ENCODE measurements around the gene PRPH2. TPM values are rescaled to one million over a fixed set of nuclear protein-coding genes. Genes with fewer than 3 reads are reported as not detected.
"Not testable (repeated sequence)": the region's sequence is repeated elsewhere in the genome, so short reads cannot be mapped to it uniquely, and the experiment has no call there.

Gene PRPH2
- polyA plus RNA-seq, 1 donor from 2014 or later: not detected

DNA sequence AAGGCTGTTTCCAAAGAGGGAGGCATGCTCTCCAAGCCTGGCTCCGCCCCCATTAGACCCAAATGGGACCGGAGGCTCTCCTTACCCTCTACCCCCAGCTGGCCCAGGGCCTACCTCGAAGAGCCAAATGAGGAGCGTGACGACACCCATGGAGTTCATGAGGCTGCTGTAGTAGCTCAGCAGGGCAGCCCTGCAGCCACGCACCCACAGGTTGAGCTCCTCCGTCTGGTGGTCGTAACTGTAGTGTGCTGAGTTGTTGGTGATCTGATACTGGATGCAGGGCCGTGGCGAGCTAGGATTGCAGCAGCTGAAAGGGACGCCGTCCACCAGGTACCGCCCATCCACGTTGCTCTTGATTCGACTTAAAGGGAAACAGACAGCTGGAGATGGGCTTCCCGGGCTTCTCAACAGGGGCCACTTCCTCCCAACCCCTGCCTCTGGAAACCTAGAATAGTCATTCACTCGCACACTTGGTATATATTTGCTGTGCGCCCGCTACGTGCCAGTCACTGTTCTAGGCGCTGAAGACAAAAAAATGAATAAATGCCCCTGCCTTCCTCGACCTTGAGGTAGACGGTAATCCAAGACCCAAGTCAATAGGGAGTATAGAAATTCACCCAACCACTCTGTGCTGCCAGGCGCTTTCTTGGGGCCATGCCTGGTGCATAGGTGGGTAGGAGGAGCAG lies 18.0 kb downstream of the PRPH2 start:
- Histone ChIP-seq H3K9me2 (ENCODE audit: insufficient read depth, low read length) (no peaks in the 10 kb centered on the region), H3F3A (ENCODE audit: insufficient read depth, low read length, poor library complexity, severe bottlenecking) (no peaks in the 10 kb centered on the region), H3K27me3 (ENCODE audit: insufficient read depth, low read depth, low read length) (no peaks in the 10 kb centered on the region), H2AFZ (ENCODE audit: low read depth, low read length) (no peak overlapping the region), H3K4me3 (ENCODE audit: low read length) (no peak overlapping the region), H4K20me1 (ENCODE audit: insufficient read depth) (no peaks in the 10 kb centered on the region), H3K27ac (ENCODE audit: low read length) (no peak overlapping the region), H3K9ac (ENCODE audit: low read length) (no peak overlapping the region), H3K9me3 (ENCODE audit: low read length) (no peaks in the 10 kb centered on the region), H3K4me2 (ENCODE audit: low read length) (no peak overlapping the region), H3K36me3 (ENCODE audit: insufficient read depth, low read length) (no peaks in the 10 kb centered on the region), H3K79me2 (replicated peaks; ENCODE audit: insufficient read depth, low read length) (no peaks in the 10 kb centered on the region)
- no peak for TF ChIP-seq MXI1 (conservative IDR thresholded peaks at IDR 0.05; ENCODE audit: poor library complexity, severe bottlenecking)
- TF ChIP-seq EP300 (conservative IDR thresholded peaks at IDR 0.05; ENCODE audit: poor library complexity, severe bottlenecking): no peak
- no peak for TF ChIP-seq POLR2AphosphoS5 (IDR thresholded peaks at IDR 0.05)
- TF ChIP-seq TAF1 (IDR thresholded peaks at IDR 0.05; ENCODE audit: low read depth): no peak
- no peak for TF ChIP-seq EZH2 (IDR thresholded peaks at IDR 0.05; ENCODE audit: borderline replicate concordance, insufficient read depth, low read length, poor library complexity, severe bottlenecking)

DNA sequence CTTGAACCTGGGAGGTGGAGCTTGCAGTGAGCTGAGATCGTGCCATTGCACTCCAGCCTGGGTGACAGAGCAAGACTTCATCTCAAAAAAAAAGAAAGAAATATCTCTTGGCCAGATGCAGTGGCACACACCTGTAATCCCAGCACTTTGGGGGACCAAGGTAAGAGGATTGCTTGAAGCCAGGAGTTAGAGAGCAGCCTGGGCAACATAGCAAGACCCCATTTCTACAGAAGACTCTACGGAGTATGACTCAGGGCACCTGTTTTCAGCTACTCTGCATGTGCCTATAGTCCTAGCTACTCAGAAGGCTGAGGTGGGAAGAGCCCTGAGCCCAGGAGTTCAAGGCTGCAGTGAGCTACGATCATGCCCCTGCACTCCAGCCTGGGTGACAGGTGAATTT lies 19.6 kb downstream of the PRPH2 start:
- not testable (repeated sequence) for H3K9ac ChIP-seq (ENCODE audit: low read length); H3F3A ChIP-seq (ENCODE audit: insufficient read depth, low read length, poor library complexity, severe bottlenecking); H3K4me2 ChIP-seq (ENCODE audit: low read length); H3K79me2 ChIP-seq (replicated peaks; ENCODE audit: insufficient read depth, low read length); H4K20me1 ChIP-seq (ENCODE audit: insufficient read depth); H2AFZ ChIP-seq (ENCODE audit: low read depth, low read length); H3K4me3 ChIP-seq (ENCODE audit: low read length); H3K36me3 ChIP-seq (ENCODE audit: insufficient read depth, low read length); H3K9me2 ChIP-seq (ENCODE audit: insufficient read depth, low read length); H3K27me3 ChIP-seq (ENCODE audit: insufficient read depth, low read depth, low read length); H3K9me3 ChIP-seq (ENCODE audit: low read length); H3K27ac ChIP-seq (ENCODE audit: low read length)

DNA sequence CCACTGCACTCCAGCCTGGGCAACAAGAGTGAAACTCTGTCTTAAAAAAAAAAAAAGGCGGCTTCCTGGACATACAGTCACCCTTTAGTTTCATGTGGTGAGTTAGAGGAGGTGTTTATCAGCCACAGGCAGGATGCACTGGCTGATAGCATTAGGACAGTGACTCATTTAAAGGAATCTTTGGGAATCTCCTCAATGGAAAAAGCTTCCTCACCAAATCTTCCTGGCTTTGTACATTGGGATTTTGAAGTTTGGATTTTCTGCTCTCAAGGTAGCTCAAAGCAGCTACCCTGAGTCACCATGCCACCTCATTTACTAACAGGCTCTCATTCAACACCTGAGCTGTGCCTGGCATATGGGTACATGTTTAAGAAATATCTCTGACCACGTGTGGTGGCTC lies 20.2 kb downstream of the PRPH2 start:
- no peak overlapping the region for H3K4me2 ChIP-seq (ENCODE audit: low read length)
- no peak overlapping the region for H3K4me3 ChIP-seq (ENCODE audit: low read length)
- H4K20me1 ChIP-seq (ENCODE audit: insufficient read depth): no peaks in the 10 kb centered on the region

More for the DNA sequence above, 20.2 kb downstream of the PRPH2 start:
- Histone ChIP-seq H3K9ac (ENCODE audit: low read length) (no peak overlapping the region), H3K9me2 (ENCODE audit: insufficient read depth, low read length) (no peaks in the 10 kb centered on the region), H3K36me3 (ENCODE audit: insufficient read depth, low read length) (no peaks in the 10 kb centered on the region), H3K27ac (ENCODE audit: low read length) (no peak overlapping the region), H3K79me2 (replicated peaks; ENCODE audit: insufficient read depth, low read length) (no peaks in the 10 kb centered on the region), H3K9me3 (ENCODE audit: low read length) (no peaks in the 10 kb centered on the region), H2AFZ (ENCODE audit: low read depth, low read length) (no peak overlapping the region), H3F3A (ENCODE audit: insufficient read depth, low read length, poor library complexity, severe bottlenecking) (no peaks in the 10 kb centered on the region), H3K27me3 (ENCODE audit: insufficient read depth, low read depth, low read length) (no peaks in the 10 kb centered on the region)
- TF ChIP-seq POLR2AphosphoS5 (IDR thresholded peaks at IDR 0.05): no peak
- no peak for TF ChIP-seq EP300 (conservative IDR thresholded peaks at IDR 0.05; ENCODE audit: poor library complexity, severe bottlenecking)
- TF ChIP-seq TAF1 (IDR thresholded peaks at IDR 0.05; ENCODE audit: low read depth): no peak
- no peak for TF ChIP-seq EZH2 (IDR thresholded peaks at IDR 0.05; ENCODE audit: borderline replicate concordance, insufficient read depth, low read length, poor library complexity, severe bottlenecking)
- TF ChIP-seq RAD21 (conservative IDR thresholded peaks at IDR 0.05): no peak
- TF ChIP-seq, protein P1, sequence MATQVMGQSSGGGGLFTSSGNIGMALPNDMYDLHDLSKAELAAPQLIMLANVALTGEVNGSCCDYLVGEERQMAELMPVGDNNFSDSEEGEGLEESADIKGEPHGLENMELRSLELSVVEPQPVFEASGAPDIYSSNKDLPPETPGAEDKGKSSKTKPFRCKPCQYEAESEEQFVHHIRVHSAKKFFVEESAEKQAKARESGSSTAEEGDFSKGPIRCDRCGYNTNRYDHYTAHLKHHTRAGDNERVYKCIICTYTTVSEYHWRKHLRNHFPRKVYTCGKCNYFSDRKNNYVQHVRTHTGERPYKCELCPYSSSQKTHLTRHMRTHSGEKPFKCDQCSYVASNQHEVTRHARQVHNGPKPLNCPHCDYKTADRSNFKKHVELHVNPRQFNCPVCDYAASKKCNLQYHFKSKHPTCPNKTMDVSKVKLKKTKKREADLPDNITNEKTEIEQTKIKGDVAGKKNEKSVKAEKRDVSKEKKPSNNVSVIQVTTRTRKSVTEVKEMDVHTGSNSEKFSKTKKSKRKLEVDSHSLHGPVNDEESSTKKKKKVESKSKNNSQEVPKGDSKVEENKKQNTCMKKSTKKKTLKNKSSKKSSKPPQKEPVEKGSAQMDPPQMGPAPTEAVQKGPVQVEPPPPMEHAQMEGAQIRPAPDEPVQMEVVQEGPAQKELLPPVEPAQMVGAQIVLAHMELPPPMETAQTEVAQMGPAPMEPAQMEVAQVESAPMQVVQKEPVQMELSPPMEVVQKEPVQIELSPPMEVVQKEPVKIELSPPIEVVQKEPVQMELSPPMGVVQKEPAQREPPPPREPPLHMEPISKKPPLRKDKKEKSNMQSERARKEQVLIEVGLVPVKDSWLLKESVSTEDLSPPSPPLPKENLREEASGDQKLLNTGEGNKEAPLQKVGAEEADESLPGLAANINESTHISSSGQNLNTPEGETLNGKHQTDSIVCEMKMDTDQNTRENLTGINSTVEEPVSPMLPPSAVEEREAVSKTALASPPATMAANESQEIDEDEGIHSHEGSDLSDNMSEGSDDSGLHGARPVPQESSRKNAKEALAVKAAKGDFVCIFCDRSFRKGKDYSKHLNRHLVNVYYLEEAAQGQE (IDR thresholded peaks at IDR 0.05; ENCODE audit: borderline replicate concordance): no peak
- TF ChIP-seq MXI1 (conservative IDR thresholded peaks at IDR 0.05; ENCODE audit: poor library complexity, severe bottlenecking): no peak
- TF ChIP-seq, protein P2, sequence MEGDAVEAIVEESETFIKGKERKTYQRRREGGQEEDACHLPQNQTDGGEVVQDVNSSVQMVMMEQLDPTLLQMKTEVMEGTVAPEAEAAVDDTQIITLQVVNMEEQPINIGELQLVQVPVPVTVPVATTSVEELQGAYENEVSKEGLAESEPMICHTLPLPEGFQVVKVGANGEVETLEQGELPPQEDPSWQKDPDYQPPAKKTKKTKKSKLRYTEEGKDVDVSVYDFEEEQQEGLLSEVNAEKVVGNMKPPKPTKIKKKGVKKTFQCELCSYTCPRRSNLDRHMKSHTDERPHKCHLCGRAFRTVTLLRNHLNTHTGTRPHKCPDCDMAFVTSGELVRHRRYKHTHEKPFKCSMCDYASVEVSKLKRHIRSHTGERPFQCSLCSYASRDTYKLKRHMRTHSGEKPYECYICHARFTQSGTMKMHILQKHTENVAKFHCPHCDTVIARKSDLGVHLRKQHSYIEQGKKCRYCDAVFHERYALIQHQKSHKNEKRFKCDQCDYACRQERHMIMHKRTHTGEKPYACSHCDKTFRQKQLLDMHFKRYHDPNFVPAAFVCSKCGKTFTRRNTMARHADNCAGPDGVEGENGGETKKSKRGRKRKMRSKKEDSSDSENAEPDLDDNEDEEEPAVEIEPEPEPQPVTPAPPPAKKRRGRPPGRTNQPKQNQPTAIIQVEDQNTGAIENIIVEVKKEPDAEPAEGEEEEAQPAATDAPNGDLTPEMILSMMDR (IDR thresholded peaks at IDR 0.05; ENCODE audit: poor library complexity, severe bottlenecking): no peak
- TF ChIP-seq SMC3 (conservative IDR thresholded peaks at IDR 0.05; ENCODE audit: poor library complexity): no peak
